Pancreas (tissue), 10 donors: ENCODE measurements around the gene PKP3. TPM values are rescaled to one million over a fixed set of nuclear protein-coding genes. Genes with fewer than 3 reads are reported as not detected.
"Not testable (repeated sequence)": the region's sequence is repeated elsewhere in the genome, so short reads cannot be mapped to it uniquely, and the experiment has no call there.

Experiments
- ATAC-seq, 4 donors: fragments of 200-7000 bp; cut with Tn5 transposase; one replicate each; pipeline versions ENCODE4 v1.8.0 to v1.9.1; 2020; ENCODE audit warnings: mild to moderate bottlenecking in 4 of 4, moderate library complexity in 4 of 4
- DNase-seq, 6 donors: peaks; one replicate each; pipeline ENCODE4 v3.0.0-alpha.2; 2020
- FAIRE-seq: peaks from 2 replicates; lab custom pipeline; 2012; peaks lifted over from hg19 to GRCh38; lab: Jason Lieb, UNC
- H3K27ac ChIP-seq, 4 donors: fragments of 200-600 bp; sonication (generic); 1 replicate in 3 of 4; 2 replicates in 1 of 4; pipeline versions ENCODE4 v1.5.0 to v1.8.0; 2020
- H3K27me3 ChIP-seq, 4 donors: fragments of 200-600 bp; one replicate each; pipeline ENCODE4 v1.8.0; 2021
- H3K36me3 ChIP-seq, 3 donors: fragments of 200-600 bp; sonication (generic) in 1 of 3; one replicate each; pipeline versions ENCODE4 v1.5.0 to v1.8.0; 2020 to 2021
- H3K4me1 ChIP-seq, 3 donors: fragments of 200-600 bp; one replicate each; pipeline ENCODE4 v1.8.0; 2021
- H3K4me3 ChIP-seq, 4 donors: fragments of 200-600 bp; sonication (generic) in 2 of 4; one replicate each; pipeline versions ENCODE4 v1.5.0 to v1.8.0; 2020 to 2021
- H3K9me3 ChIP-seq, 4 donors: fragments of 200-600 bp; one replicate each; pipeline ENCODE4 v1.8.0; 2021
- WGBS, 2 donors: extraction: QIAGEN DNeasy Blood & Tissue Kit; methylation state at CpG; one replicate each; pipeline ENCODE4 v1.1.7; 2013; 5-methylcytosine and 5-hydroxymethylcytosine counted together
- intact Hi-C, 3 donors: fragments of 100-400 bp; cut with DNase I; formaldehyde crosslinking; loops; one replicate each; pipeline versions ENCODE4 v1.11.1 to v1.14.2; 2022
- polyA plus RNA-seq, 2 donors: library from polyadenylated mRNA; stranded (reverse); fragments of 200-250 nt; gene quantifications; one replicate each; pipeline ENCODE4 v1.2.3, GENCODE V29; 2013
- total RNA-seq, 6 donors: library from RNA; stranded (reverse); fragmentation: NEBNext Ultra II Directional in 4 of 6; extraction: Animal tissue kit (Norgen Biotek cat#: 25700) in 4 of 6; gene quantifications; one replicate each; pipeline versions ENCODE4 v1.2.1 to v1.2.4, GENCODE V29; 2021 to 2023
- TF ChIP-seq, protein P1 (sequence below), 4 donors: fragments of 200-600 bp; sonication (generic) in 3 of 4; IDR thresholded peaks; one replicate each; pipeline versions ENCODE4 v1.5.0 to v1.8.0; 2021; ENCODE audit warnings: antibody characterized with exemption in 4 of 4
- donor health status: healthy with polysubstance abuse.
- donor health status: DM: no; HTN: no; CAD: no; lungs with moderate emphysema.
- donor health status: DM: no; HTN: no; CAD: no.
- donor health status: control.
- donor health status: control.
- donor health status: Bipolar disorder and iron deficiency.
- donor health status: DM: yes; HTN: yes; CAD: no.
- donor health status: DM: no; HTN: no; CAD: no.
- donor health status: DM: no; HTN: no; CAD: no.
- donor health status: DM: yes; HTN: yes; CAD: no.

The PKP3 gene
- total and polyA plus RNA-seq, 8 donors: 23.4 to 50.5 (median 30.5) TPM

DNA sequence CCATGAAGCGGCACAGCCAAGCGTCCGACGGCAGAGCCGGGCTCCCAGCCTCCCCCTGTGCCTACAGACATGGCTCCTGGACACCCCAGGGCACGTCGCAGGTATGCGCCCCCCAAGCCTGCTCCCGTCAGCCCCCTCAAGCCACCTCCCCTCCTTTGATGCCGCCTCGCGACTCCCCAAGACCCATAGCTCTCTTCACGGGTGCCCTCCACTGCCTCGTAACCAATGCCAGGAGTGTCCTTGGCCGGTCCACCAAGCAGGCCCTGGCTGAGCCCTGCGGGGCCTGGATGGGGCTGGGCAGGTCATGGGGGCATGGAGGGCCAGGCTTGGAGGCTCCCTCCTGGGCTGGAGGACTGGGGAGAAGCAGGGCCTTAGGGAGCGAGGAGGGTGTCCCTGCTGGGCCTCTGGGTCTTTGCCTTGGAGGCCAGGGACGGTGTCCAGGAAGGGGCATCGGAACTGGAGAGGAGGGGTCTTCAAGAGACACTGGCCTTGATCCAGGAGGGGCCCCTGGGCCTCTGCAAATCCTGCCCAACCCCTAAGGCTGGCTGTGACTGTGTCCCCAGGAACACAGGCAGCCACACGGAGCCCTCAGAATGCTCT, 38.6 kb downstream of the PKP3 start:
- no peaks in the 10 kb centered on the region for H3K4me1 ChIP-seq
- peak in 3 of 6 donors; percentile 26 to 67 (median 44) for DNase-seq
- no peak overlapping the region for H3K4me3 ChIP-seq
- no peak overlapping the region for H3K27ac ChIP-seq
- TF ChIP-seq, protein P1, sequence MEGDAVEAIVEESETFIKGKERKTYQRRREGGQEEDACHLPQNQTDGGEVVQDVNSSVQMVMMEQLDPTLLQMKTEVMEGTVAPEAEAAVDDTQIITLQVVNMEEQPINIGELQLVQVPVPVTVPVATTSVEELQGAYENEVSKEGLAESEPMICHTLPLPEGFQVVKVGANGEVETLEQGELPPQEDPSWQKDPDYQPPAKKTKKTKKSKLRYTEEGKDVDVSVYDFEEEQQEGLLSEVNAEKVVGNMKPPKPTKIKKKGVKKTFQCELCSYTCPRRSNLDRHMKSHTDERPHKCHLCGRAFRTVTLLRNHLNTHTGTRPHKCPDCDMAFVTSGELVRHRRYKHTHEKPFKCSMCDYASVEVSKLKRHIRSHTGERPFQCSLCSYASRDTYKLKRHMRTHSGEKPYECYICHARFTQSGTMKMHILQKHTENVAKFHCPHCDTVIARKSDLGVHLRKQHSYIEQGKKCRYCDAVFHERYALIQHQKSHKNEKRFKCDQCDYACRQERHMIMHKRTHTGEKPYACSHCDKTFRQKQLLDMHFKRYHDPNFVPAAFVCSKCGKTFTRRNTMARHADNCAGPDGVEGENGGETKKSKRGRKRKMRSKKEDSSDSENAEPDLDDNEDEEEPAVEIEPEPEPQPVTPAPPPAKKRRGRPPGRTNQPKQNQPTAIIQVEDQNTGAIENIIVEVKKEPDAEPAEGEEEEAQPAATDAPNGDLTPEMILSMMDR (IDR thresholded peaks at IDR 0.05): no peak
- no peaks in the 10 kb centered on the region for H3K36me3 ChIP-seq
- WGBS, 2 donors: 94 to 96% methylated on average over 20 of the region's 20 CpGs
- FAIRE-seq: no peak
- no peaks in the 10 kb centered on the region for H3K27me3 ChIP-seq
- H3K9me3 ChIP-seq: no peaks in the 10 kb centered on the region
- ATAC-seq: no peak
- intact Hi-C loops: no loop called here

DNA sequence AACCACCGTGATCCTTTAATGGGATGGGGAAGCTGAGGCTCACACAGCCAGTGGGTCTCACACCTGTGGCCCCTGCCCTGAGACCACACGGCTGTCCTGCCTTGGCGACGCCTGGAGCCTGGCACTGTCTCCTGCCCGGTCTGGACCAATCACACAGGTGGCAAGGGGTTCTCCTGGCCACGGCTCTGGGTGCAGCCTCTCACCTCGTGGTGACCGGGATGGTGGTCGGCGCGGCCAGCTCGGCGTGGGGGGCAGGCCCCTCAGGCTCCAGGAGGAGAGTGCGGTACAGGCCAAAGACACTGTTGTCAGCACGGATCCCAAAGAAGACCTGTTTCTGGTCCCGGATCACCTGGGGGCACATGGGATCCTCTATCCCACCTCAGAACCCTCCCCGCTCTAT, 39.1 kb downstream of the PKP3 start:
- H3K27me3 ChIP-seq: no peaks in the 10 kb centered on the region
- TF ChIP-seq, protein P1 (IDR thresholded peaks at IDR 0.05): no peak
- no peaks in the 10 kb centered on the region for H3K36me3 ChIP-seq
- no peak overlapping the region for H3K4me3 ChIP-seq
- intact Hi-C loops: no loop called here
- H3K9me3 ChIP-seq: no peaks in the 10 kb centered on the region
- FAIRE-seq (no peak), DNase-seq (peak in 2 of 6 donors; percentile 50 to 65), ATAC-seq (no peak)
- no peaks in the 10 kb centered on the region for H3K4me1 ChIP-seq
- H3K27ac ChIP-seq: no peak overlapping the region
- WGBS, 2 donors: 92 to 97% methylated on average over 17 of the region's 17 CpGs

GRCh38 chr11:433641-434040, 39.6 kb downstream of the PKP3 start:
- Histone ChIP-seq H3K4me3 (no peak overlapping the region), H3K27me3 (no peaks in the 10 kb centered on the region), H3K36me3 (no peaks in the 10 kb centered on the region), H3K4me1 (no peaks in the 10 kb centered on the region), H3K9me3 (no peaks in the 10 kb centered on the region), H3K27ac (no peak overlapping the region)
- FAIRE-seq: no peak
- 91 to 93% methylated on average over 19 to 20 of the region's 20 CpGs for WGBS, 2 donors
- ATAC-seq: no peak
- DNase-seq: peak in 2 of 6 donors; percentile 27 to 54
- TF ChIP-seq, protein P1 (IDR thresholded peaks at IDR 0.05): no peak
- intact Hi-C loops: no loop called here

DNA sequence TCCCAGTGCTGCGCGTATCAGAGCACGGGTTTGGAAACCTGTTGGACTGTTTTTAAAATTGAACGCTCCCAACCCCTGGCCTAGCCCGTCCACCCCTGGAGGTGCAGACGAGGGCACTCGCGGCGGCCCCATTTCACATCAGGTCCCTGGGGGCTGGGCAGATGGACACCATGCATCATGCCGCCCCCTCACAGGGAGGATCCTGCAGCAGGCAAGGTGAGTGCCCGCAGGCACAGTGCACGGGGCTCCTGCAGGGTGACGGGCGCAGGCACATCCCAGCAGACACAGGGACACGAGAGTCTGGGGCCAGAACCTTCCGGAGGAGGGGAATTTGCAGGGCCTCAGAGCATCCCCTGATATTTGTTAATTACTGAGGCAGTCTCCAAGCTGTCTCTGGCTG, 40.5 kb downstream of the PKP3 start:
- FAIRE-seq (no peak), ATAC-seq (no peak), DNase-seq (peak in 1 of 6 donors; percentile 48)
- Histone ChIP-seq H3K27me3 (no peaks in the 10 kb centered on the region), H3K27ac (no peak overlapping the region), H3K36me3 (no peaks in the 10 kb centered on the region), H3K9me3 (no peaks in the 10 kb centered on the region), H3K4me1 (no peaks in the 10 kb centered on the region), H3K4me3 (no peak overlapping the region)
- TF ChIP-seq, protein P1 (IDR thresholded peaks at IDR 0.05): no peak
- intact Hi-C loops: no loop called here
- 90 to 91% methylated on average over 16 of the region's 16 CpGs for whole genome bisulfite sequencing, 2 donors

GRCh38 chr11:434999-435740, 41.2 kb downstream of the PKP3 start:
- 96 to 100% methylated on average over 1 of the region's 1 CpG for WGBS, 2 donors
- FAIRE-seq, H3K27ac ChIP-seq, H3K4me3 ChIP-seq, H3K4me1 ChIP-seq, ATAC-seq, DNase-seq, H3K36me3 ChIP-seq, intact Hi-C loops, H3K27me3 ChIP-seq, H3K9me3 ChIP-seq: not testable (repeated sequence)
